CD4-positive, alpha-beta T cell treated with Interleukin-2 at 100 ng/mL for 4 hours (primary cell): ENCODE results near the gene CADPS2.
"Not testable (repeated sequence)": the region's sequence is repeated elsewhere in the genome, so short reads cannot be mapped to it uniquely, and the experiment has no call there.

Experiments
- DNase-seq: peaks from one replicate; pipeline ENCODE4 v3.0.0-alpha.2; 2020; ENCODE audit warnings: low spot score

Gene CADPS2

GRCh38 chr7:122307228-122307621, 579.0 kb downstream of the CADPS2 start:
- DNase-seq, result no peak

GRCh38 chr7:122306320-122307227, 579.7 kb downstream of the CADPS2 start:
- no peak for DNase-seq

- DNase-seq, result no peak
These were observed 580.6 kb downstream of the CADPS2 start for GRCh38 chr7:122305475-122306319.

GRCh38 chr7:122304996-122305421, 581.3 kb downstream of the CADPS2 start:
- DNase-seq, result no peak

GRCh38 chr7:122304319-122304975, 581.8 kb downstream of the CADPS2 start, which contains the start of gene FEZF1:
Gene FEZF1, minus strand, starts transcription at chr7:122304750. Its CDS starts 313 bp downstream, at chr7:122304437.
- no peak for DNase-seq

- DNase-seq, result no peak
These were observed 582.5 kb downstream of the CADPS2 start for GRCh38 chr7:122303531-122304318.

- DNase-seq, result no peak
These were observed 583.3 kb downstream of the CADPS2 start for GRCh38 chr7:122302761-122303530.

- no peak for DNase-seq
These were observed 584.2 kb downstream of the CADPS2 start for GRCh38 chr7:122301858-122302760.

GRCh38 chr7:122300956-122301833, 585.1 kb downstream of the CADPS2 start:
- no peak for DNase-seq

GRCh38 chr7:122300211-122300932, 585.9 kb downstream of the CADPS2 start:
- DNase-seq, result no peak

GRCh38 chr7:122299624-122300210, 586.5 kb downstream of the CADPS2 start:
- no peak for DNase-seq

GRCh38 chr7:122298618-122299017, 587.6 kb downstream of the CADPS2 start:
- no peak for DNase-seq

GRCh38 chr7:122298131-122298530, 588.1 kb downstream of the CADPS2 start:
- no peak for DNase-seq

GRCh38 chr7:122291189-122291588, 595.1 kb downstream of the CADPS2 start:
- DNase-seq, result no peak

- DNase-seq, result no peak
These were observed 595.8 kb downstream of the CADPS2 start for GRCh38 chr7:122290476-122290875.

GRCh38 chr7:122289426-122289825, 596.8 kb downstream of the CADPS2 start:
- DNase-seq, result no peak

- not testable (repeated sequence) for DNase-seq
These were observed 601.7 kb downstream of the CADPS2 start for GRCh38 chr7:122284608-122285007.
